Mammary epithelial cell (primary cell): Measurements from ENCODE around the gene POP4.

Source experiments
- CTCF ChIP-seq, 2 donors: IDR thresholded peaks in 1 of 2; conservative IDR thresholded peaks in 1 of 2; 2 replicates each; pipeline ENCODE4 v1.5.1; 2011 to 2012; ENCODE audit warnings: inconsistent platforms in 2 of 2, low read length in 2 of 2, mild to moderate bottlenecking in 2 of 2, control low read depth in 1 of 2, low read depth in 1 of 2; ENCODE audit not compliant: insufficient read depth in 1 of 2; ENCODE audit errors: extremely low read depth in 1 of 2
- EZH2 ChIP-seq: IDR thresholded peaks from 2 replicates; pipeline ENCODE4 v1.6.1; 2012; ENCODE audit warnings: low read length, inconsistent platforms, borderline replicate concordance

GRCh38 chr19:29618434-29618833 is 12.4 kb downstream of the POP4 start:
- no peak for TF ChIP-seq CTCF (conservative IDR thresholded peaks at IDR 0.05 in 1 of 2, IDR thresholded peaks at IDR 0.05 in 1 of 2; ENCODE audit: extremely low read depth in 1 of 2, insufficient read depth in 1 of 2, low read depth in 1 of 2, low read length in 2 of 2)
- no peak for TF ChIP-seq EZH2
